ENCODE results near the gene PLXDC1.

Gene PLXDC1

GRCh38 chr17:39015546-39015935, 135.9 kb downstream of the PLXDC1 start:
- ATAC-seq (replicated peaks) = no peak
- Mint-ChIP-seq H3K4me3 (no peak overlapping the region), H3K9me3 (no peaks in the 10 kb centered on the region), H3K27me3 (no peaks in the 10 kb centered on the region), H3K27ac (no peak overlapping the region), H3K4me1 (peaks cover 9 to 12% of the 10 kb centered on the region in 2 donors), H3K36me3 (no peaks in the 10 kb centered on the region)
- no peak for DNase-seq

- ATAC-seq (replicated peaks) (no peak), DNase-seq (no peak)
- H3K9me3 Mint-ChIP-seq = no peaks in the 10 kb centered on the region
- no peak overlapping the region for H3K4me3 Mint-ChIP-seq
- H3K36me3 Mint-ChIP-seq = no peaks in the 10 kb centered on the region
- H3K27me3 Mint-ChIP-seq = no peaks in the 10 kb centered on the region
- H3K4me1 Mint-ChIP-seq = peaks cover 9 to 12% of the 10 kb centered on the region in 2 donors
- no peak overlapping the region for H3K27ac Mint-ChIP-seq
Observed at GRCh38 chr17:39014795-39015545, 136.5 kb downstream of the PLXDC1 start.

DNA sequence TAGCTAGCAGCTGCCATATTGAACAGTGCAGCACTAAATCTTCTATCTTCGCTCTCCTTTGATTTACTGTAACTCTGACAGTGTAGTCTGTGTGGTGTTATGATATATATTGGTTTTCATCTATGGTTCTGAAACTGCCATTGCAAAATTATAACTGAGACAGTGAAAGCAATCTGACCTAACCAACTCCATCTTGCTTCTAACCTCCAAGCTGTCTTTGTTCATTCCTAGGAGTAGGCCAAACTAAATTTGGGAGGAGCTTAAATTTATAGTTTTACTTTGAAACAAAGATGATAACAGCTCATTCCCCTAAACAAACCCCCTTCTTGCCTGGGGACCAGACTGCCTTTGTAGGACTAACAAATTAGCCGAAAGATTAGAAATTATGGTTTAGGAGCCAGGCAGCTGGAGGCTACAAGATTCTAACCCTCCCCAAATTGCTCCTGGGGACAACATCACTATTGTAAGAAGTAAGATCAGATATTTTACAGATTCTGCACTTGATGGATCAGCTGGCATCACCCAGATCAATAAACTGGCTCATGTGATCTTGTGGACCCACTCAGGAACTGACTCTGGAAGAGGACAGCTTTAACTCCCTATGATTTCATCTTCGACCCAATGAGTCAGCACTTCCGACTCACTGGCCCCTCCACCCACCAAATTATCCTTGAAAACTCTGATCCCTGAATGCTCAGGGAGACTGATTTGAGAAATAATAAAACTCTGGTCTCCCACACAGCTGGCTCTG, 137.2 kb downstream of the PLXDC1 start:
- Mint-ChIP-seq H3K27me3 (no peaks in the 10 kb centered on the region), H3K27ac (no peak overlapping the region), H3K36me3 (no peaks in the 10 kb centered on the region), H3K4me1 (peaks cover 9 to 12% of the 10 kb centered on the region in 2 donors), H3K9me3 (no peaks in the 10 kb centered on the region), H3K4me3 (no peak overlapping the region)
- ATAC-seq (replicated peaks) (no peak), DNase-seq (no peak)
